ENCODE measurements around the gene SHISA5. TPM values are rescaled to one million over a fixed set of nuclear protein-coding genes. Genes with fewer than 3 reads are reported as not detected.

The SHISA5 gene
- total RNA-seq, 3 donors from 2014 or later (not counting 1 experiment from before 2014, with no cell fraction given), result 211 to 237 (median 218) TPM

- H3K27me3 Mint-ChIP-seq (ENCODE audit: low read depth in 2 of 2), result no peaks in the 10 kb centered on the region
- H3K27ac ChIP-seq (ENCODE audit: low read length), result no peak overlapping the region
- DNase-seq, result no peak
- ATAC-seq, result no peak
- no peaks in the 10 kb centered on the region for H3K9me3 ChIP-seq (ENCODE audit: control insufficient read depth, insufficient read depth, low read length)
- no peaks in the 10 kb centered on the region for H3K36me3 ChIP-seq (ENCODE audit: control insufficient read depth, insufficient read depth, low read length)
- no peaks in the 10 kb centered on the region for H3K36me3 Mint-ChIP-seq
- intact Hi-C loops (cut with micrococcal nuclease), result no loop called here
- H3K4me3 Mint-ChIP-seq, result no peak overlapping the region
- TF ChIP-seq CTCF (IDR thresholded peaks at IDR 0.05), result no peak
- H3K4me1 ChIP-seq (ENCODE audit: control insufficient read depth, insufficient read depth, low read length), result peaks cover 31% of the 10 kb centered on the region
- no peak overlapping the region for H3K4me3 ChIP-seq (ENCODE audit: low read length)
- peaks cover 8 to 12% of the 10 kb centered on the region in 2 donors for H3K4me1 Mint-ChIP-seq
- H3K9me3 Mint-ChIP-seq, result no peaks in the 10 kb centered on the region
- WGBS (ENCODE audit: insufficient coverage), result 92% methylated on average over 1 of the region's 4 CpGs
- H3K27me3 ChIP-seq (ENCODE audit: control insufficient read depth, insufficient read depth, low read length), result no peaks in the 10 kb centered on the region
- no peak overlapping the region for H3K27ac Mint-ChIP-seq
Observed at GRCh38 chr3:48511551-48511950, 7.6 kb upstream of the SHISA5 start.

GRCh38 chr3:48507256-48508061 lies 3.5 kb upstream of the SHISA5 start:
- WGBS (ENCODE audit: insufficient coverage), result 41% methylated on average over 10 of the region's 10 CpGs
- DNase-seq (peak; percentile 56 to 88), ATAC-seq (peak; percentile 82 to 85 (median 84))

GRCh38 chr3:48505968-48506504 lies 2.1 kb upstream of the SHISA5 start:
- Histone ChIP-seq H3K36me3 (ENCODE audit: control insufficient read depth, insufficient read depth, low read length) (no peaks in the 10 kb centered on the region), H3K4me1 (ENCODE audit: control insufficient read depth, insufficient read depth, low read length) (peaks cover 31% of the 10 kb centered on the region), H3K27me3 (ENCODE audit: control insufficient read depth, insufficient read depth, low read length) (no peaks in the 10 kb centered on the region), H3K9me3 (ENCODE audit: control insufficient read depth, insufficient read depth, low read length) (no peaks in the 10 kb centered on the region), H3K4me3 (ENCODE audit: low read length) (no peak overlapping the region), H3K27ac (ENCODE audit: low read length) (no peak overlapping the region)
- no peaks in the 10 kb centered on the region for H3K27me3 Mint-ChIP-seq (ENCODE audit: low read depth in 2 of 2)
- no peaks in the 10 kb centered on the region for H3K36me3 Mint-ChIP-seq
- intact Hi-C loops (cut with micrococcal nuclease), result loop anchor here (5.0 kb wide), 1 partner anchor 39 kb away; a partner anchor contains a TSS
- no peak for ATAC-seq
- no peak for TF ChIP-seq CTCF (IDR thresholded peaks at IDR 0.05)
- 94% methylated on average over 5 of the region's 6 CpGs for WGBS (ENCODE audit: insufficient coverage)
- H3K9me3 Mint-ChIP-seq, result no peaks in the 10 kb centered on the region
- peaks cover 11 to 38% of the 10 kb centered on the region in 2 donors for H3K4me1 Mint-ChIP-seq
- no peak overlapping the region for H3K4me3 Mint-ChIP-seq
- no peak overlapping the region for H3K27ac Mint-ChIP-seq
- no peak for DNase-seq

More at GRCh38 chr3:48507256-48508061, 3.5 kb upstream of the SHISA5 start:
- Mint-ChIP-seq H3K4me1 (peaks cover 8 to 24% of the 10 kb centered on the region in 2 donors), H3K27ac (peak overlapping the region in 1 of 2 donors; percentile 57), H3K27me3 (ENCODE audit: low read depth in 2 of 2) (no peaks in the 10 kb centered on the region), H3K9me3 (no peaks in the 10 kb centered on the region), H3K36me3 (no peaks in the 10 kb centered on the region), H3K4me3 (peak overlapping the region; percentile 35)
- Histone ChIP-seq H3K27ac (ENCODE audit: low read length) (no peak overlapping the region), H3K9me3 (ENCODE audit: control insufficient read depth, insufficient read depth, low read length) (no peaks in the 10 kb centered on the region), H3K36me3 (ENCODE audit: control insufficient read depth, insufficient read depth, low read length) (no peaks in the 10 kb centered on the region), H3K27me3 (ENCODE audit: control insufficient read depth, insufficient read depth, low read length) (no peaks in the 10 kb centered on the region), H3K4me1 (ENCODE audit: control insufficient read depth, insufficient read depth, low read length) (peaks cover 31% of the 10 kb centered on the region), H3K4me3 (ENCODE audit: low read length) (no peak overlapping the region)
- TF ChIP-seq CTCF (IDR thresholded peaks at IDR 0.05), result peak; percentile 50
- intact Hi-C loops (cut with micrococcal nuclease), result loop anchor here (1.0 to 5.0 kb wide), 3 partner anchors 40 to 106 kb away; a partner anchor contains a TSS
